Endothelial cell of umbilical vein (primary cell): ENCODE data around the gene SMC1B. TPM values are rescaled to one million over a fixed set of nuclear protein-coding genes. Genes with fewer than 3 reads are reported as not detected.

Experiments
- BruUV-seq: library from RNA; stranded (reverse); fragments of 400-500 nt; replicated peaks from 2 replicates; lab custom pipeline; 2021; lab: Mats Ljungman, UMichigan
- CTCF ChIA-PET: fragments of 300-600, 350-600 bp; sonication (Branson Sonifier 250); formaldehyde crosslinking; loops from one replicate; lab custom pipeline; 2021; ENCODE audit warnings: antibody characterized with exemption, inconsistent platforms; lab: Charles Lee
- POLR2A ChIA-PET: fragments of 300-600, 350-600 bp; sonication (Branson Sonifier 250); formaldehyde crosslinking; loops from one replicate; lab custom pipeline; 2021; ENCODE audit warnings: antibody characterized with exemption, inconsistent platforms; lab: Charles Lee
- DNase-seq: peaks from one replicate; pipeline ENCODE4 v3.0.0-alpha.2; 2011; ENCODE audit warnings: low read depth, low spot score
- FAIRE-seq: peaks from 2 replicates; lab custom pipeline; 2011; peaks lifted over from hg19 to GRCh38; lab: Jason Lieb, UNC
- H2AFZ ChIP-seq: 2 replicates; pipeline ENCODE4 v1.6.0; 2012; ENCODE audit warnings: low read depth, low read length, control low read depth, inconsistent platforms
- H3K27ac ChIP-seq: 2 replicates; pipeline ENCODE4 v1.5.1; 2011; ENCODE audit warnings: low read depth, mild to moderate bottlenecking, control low read depth, low read length, moderate library complexity; ENCODE audit not compliant: insufficient read depth
- H3K27me3 ChIP-seq, 2 experiments: 2 replicates each; pipeline versions ENCODE4 v1.6.0 to v1.6.1; 2011; ENCODE audit warnings: low read length in 2 of 2, mixed read lengths in 1 of 2; ENCODE audit not compliant: control insufficient read depth in 2 of 2, insufficient read depth in 2 of 2
- H3K36me3 ChIP-seq, 2 experiments: 2 replicates in 1 of 2; 3 replicates in 1 of 2; pipeline ENCODE4 v1.5.1; 2011; ENCODE audit warnings: low read length in 2 of 2, mild to moderate bottlenecking in 1 of 2, moderate library complexity in 1 of 2; ENCODE audit not compliant: control insufficient read depth in 2 of 2, insufficient read depth in 2 of 2; ENCODE audit errors: extremely low read depth in 1 of 2
- H3K4me1 ChIP-seq: 3 replicates; pipeline ENCODE4 v1.5.1; 2011; ENCODE audit warnings: mild to moderate bottlenecking, low read length; ENCODE audit not compliant: control insufficient read depth, insufficient read depth; ENCODE audit errors: extremely low read depth
- H3K4me2 ChIP-seq: 2 replicates; pipeline ENCODE4 v1.6.1; 2011; ENCODE audit warnings: low read length, control low read depth, mixed read lengths; ENCODE audit not compliant: insufficient read depth
- H3K4me3 ChIP-seq, 3 experiments: fragments of 200-600 bp in 1 of 3; sonication (generic), shearing (Covaris generic) in 1 of 3; replicated peaks in 1 of 3; 2 replicates each; pipeline ENCODE4 v1.5.1; 2011 to 2016; ENCODE audit warnings: control low read depth in 3 of 3, low read length in 3 of 3, mild to moderate bottlenecking in 2 of 3, inconsistent platforms in 1 of 3, low read depth in 1 of 3, moderate library complexity in 1 of 3; ENCODE audit not compliant: insufficient read depth in 1 of 3
- H3K79me2 ChIP-seq: 2 replicates; pipeline ENCODE4 v1.6.0; 2012; ENCODE audit warnings: low read length, inconsistent platforms; ENCODE audit not compliant: control insufficient read depth, insufficient read depth
- H3K9ac ChIP-seq: replicated peaks from 2 replicates; pipeline ENCODE3; 2011; ENCODE audit warnings: low read length, control low read depth; ENCODE audit not compliant: insufficient read depth; ENCODE audit errors: extremely low read depth
- H3K9me1 ChIP-seq: replicated peaks from 3 replicates; pipeline ENCODE4 v1.6.0; 2011; ENCODE audit warnings: mild to moderate bottlenecking, low read length; ENCODE audit not compliant: control insufficient read depth, insufficient read depth; ENCODE audit errors: extremely low read depth
- H3K9me3 ChIP-seq: replicated peaks from 2 replicates; pipeline ENCODE4 v1.5.1; 2012; ENCODE audit warnings: low read length, inconsistent platforms; ENCODE audit not compliant: control insufficient read depth, insufficient read depth
- H4K20me1 ChIP-seq: replicated peaks from 2 replicates; pipeline ENCODE3; 2011; ENCODE audit warnings: mild to moderate bottlenecking, low read length; ENCODE audit not compliant: control insufficient read depth, insufficient read depth; ENCODE audit errors: extremely low read depth
- EZH2 ChIP-seq: IDR thresholded peaks from 2 replicates; pipeline ENCODE4 v1.6.1; 2012; ENCODE audit warnings: borderline replicate concordance, low read depth, mild to moderate bottlenecking, moderate library complexity, low read length, inconsistent platforms; ENCODE audit not compliant: severe bottlenecking
- FOS ChIP-seq: IDR thresholded peaks from 2 replicates; pipeline ENCODE4 v1.6.1; 2011; ENCODE audit warnings: mild to moderate bottlenecking, low read length, moderate library complexity, borderline replicate concordance; ENCODE audit not compliant: insufficient read depth
- MAX ChIP-seq: IDR thresholded peaks from 2 replicates; pipeline ENCODE4 v1.6.1; 2011; ENCODE audit not compliant: insufficient read depth, insufficient read length
- MYC ChIP-seq: IDR thresholded peaks from one replicate; pipeline ENCODE4 v1.6.1; 2011; ENCODE audit warnings: mild to moderate bottlenecking, low read depth, low read length
- POLR2A ChIP-seq: IDR thresholded peaks from 2 replicates; pipeline ENCODE4 v1.6.1; 2012; ENCODE audit warnings: low read depth, mild to moderate bottlenecking, control low read depth, low read length
- POLR2AphosphoS5 ChIP-seq: IDR thresholded peaks from 2 replicates; pipeline ENCODE4 v1.6.1; 2012; ENCODE audit warnings: low read depth, mild to moderate bottlenecking, control low read depth, low read length, moderate library complexity; ENCODE audit not compliant: insufficient read depth
- dilution Hi-C: fragments of 300-500 bp; cut with MboI; formaldehyde crosslinking; loops from one replicate; pipeline ENCODE4 v1.15.0; 2019; ENCODE audit warnings: low sequenced_read_pairs; ENCODE audit not compliant: extremely low pct_ligation_motif_present
- intact Hi-C: fragments of 100-400 bp; cut with micrococcal nuclease; formaldehyde crosslinking; loops from one replicate; pipeline ENCODE4 v1.10.0; 2022
- polyA plus RNA-seq, 4 experiments: library from polyadenylated mRNA; depleted of rRNA in 3 of 4; stranded (reverse) in 3 of 4; unstranded in 1 of 4; fragments of >200 nt; gene quantifications; 2 replicates each; pipeline versions ENCODE4 v1.2.1 to v1.2.3, GENCODE V29; 2011 to 2012; ENCODE audit warnings: missing spikeins in 1 of 4
- total RNA-seq: library from RNA; stranded (reverse); gene quantifications from 2 replicates; pipeline ENCODE4 v1.2.3, GENCODE V29; 2021
- TF ChIP-seq, protein P1 (sequence below), 2 donors: IDR thresholded peaks; 1 replicate in 1 of 2; 2 replicates in 1 of 2; pipeline ENCODE4 v1.5.1; 2011; ENCODE audit warnings: low read length in 2 of 2, mild to moderate bottlenecking in 2 of 2, moderate library complexity in 2 of 2, control low read depth in 1 of 2, inconsistent platforms in 1 of 2, low read depth in 1 of 2; ENCODE audit not compliant: insufficient read depth in 1 of 2; ENCODE audit errors: extremely low read depth in 1 of 2

Gene SMC1B
- total and polyA plus RNA-seq, 2 donors (not counting 3 experiments of a cell fraction or from before 2014, with no cell fraction given) = 0.07 TPM; not detected in 1

- Histone ChIP-seq H4K20me1 (no peaks in the 10 kb centered on the region), H3K4me2 (no peak overlapping the region), H3K36me3 (no peaks in the 10 kb centered on the region), H3K9me3 (no peaks in the 10 kb centered on the region), H3K4me1 (no peaks in the 10 kb centered on the region), H3K79me2 (no peaks in the 10 kb centered on the region), H3K27ac (no peak overlapping the region), H3K9me1 (no peaks in the 10 kb centered on the region), H2AFZ (no peak overlapping the region), H3K4me3 (no peak overlapping the region), H3K27me3 (no peaks in the 10 kb centered on the region), H3K9ac (no peak overlapping the region)
- dilution Hi-C loops = no loop called here
- POLR2A ChIA-PET = no interaction called here
- no peak for DNase-seq
- no peak for FAIRE-seq
- intact Hi-C loops = no loop called here
- BruUV-seq = no TSS peak
- CTCF ChIA-PET = no interaction called here
- TF ChIP-seq, protein P1, sequence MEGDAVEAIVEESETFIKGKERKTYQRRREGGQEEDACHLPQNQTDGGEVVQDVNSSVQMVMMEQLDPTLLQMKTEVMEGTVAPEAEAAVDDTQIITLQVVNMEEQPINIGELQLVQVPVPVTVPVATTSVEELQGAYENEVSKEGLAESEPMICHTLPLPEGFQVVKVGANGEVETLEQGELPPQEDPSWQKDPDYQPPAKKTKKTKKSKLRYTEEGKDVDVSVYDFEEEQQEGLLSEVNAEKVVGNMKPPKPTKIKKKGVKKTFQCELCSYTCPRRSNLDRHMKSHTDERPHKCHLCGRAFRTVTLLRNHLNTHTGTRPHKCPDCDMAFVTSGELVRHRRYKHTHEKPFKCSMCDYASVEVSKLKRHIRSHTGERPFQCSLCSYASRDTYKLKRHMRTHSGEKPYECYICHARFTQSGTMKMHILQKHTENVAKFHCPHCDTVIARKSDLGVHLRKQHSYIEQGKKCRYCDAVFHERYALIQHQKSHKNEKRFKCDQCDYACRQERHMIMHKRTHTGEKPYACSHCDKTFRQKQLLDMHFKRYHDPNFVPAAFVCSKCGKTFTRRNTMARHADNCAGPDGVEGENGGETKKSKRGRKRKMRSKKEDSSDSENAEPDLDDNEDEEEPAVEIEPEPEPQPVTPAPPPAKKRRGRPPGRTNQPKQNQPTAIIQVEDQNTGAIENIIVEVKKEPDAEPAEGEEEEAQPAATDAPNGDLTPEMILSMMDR (IDR thresholded peaks at IDR 0.05; ENCODE audit: extremely low read depth in 1 of 2, insufficient read depth in 1 of 2, low read depth in 1 of 2, low read length in 2 of 2) = no peak
- TF ChIP-seq MYC = no peak
Measured at GRCh38 chr22:45420011-45420410, 6.6 kb upstream of the SMC1B start.

DNA sequence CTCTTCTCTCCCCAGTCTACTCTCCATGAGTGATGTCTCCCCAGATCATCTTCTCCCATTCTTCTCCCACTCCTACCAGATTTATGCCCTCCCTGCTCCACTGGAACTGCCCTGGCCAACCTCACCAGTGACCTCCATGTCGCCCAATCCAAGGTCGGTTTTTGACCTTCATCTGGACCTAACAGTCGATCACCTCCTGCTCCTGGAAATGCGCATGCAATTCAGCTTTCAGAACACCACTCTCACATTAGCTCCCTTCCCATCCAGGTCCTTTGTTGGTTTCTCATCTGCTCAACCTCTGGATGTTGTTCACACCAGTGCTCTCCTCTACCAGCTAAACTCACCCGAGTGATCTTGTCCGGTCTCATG lies 5.4 kb upstream of the SMC1B start:
- H3K79me2 ChIP-seq = no peaks in the 10 kb centered on the region
- POLR2A ChIA-PET = no interaction called here
- no peaks in the 10 kb centered on the region for H3K9me3 ChIP-seq
- CTCF ChIA-PET = no interaction called here
- H3K36me3 ChIP-seq = no peaks in the 10 kb centered on the region
- H4K20me1 ChIP-seq = no peaks in the 10 kb centered on the region
- H3K9me1 ChIP-seq = no peaks in the 10 kb centered on the region
- peaks cover under 1% of the 10 kb centered on the region for H3K4me1 ChIP-seq
- FAIRE-seq (no peak), DNase-seq (no peak)
- intact Hi-C loops = no loop called here
- H3K4me3 ChIP-seq = no peak overlapping the region
- BruUV-seq = no TSS peak
- H3K9ac ChIP-seq = no peak overlapping the region
- TF ChIP-seq FOS (no peak), POLR2AphosphoS5 (no peak), MAX (no peak), EZH2 (no peak), POLR2A (no peak)
- TF ChIP-seq, protein P1 (IDR thresholded peaks at IDR 0.05; ENCODE audit: extremely low read depth in 1 of 2, insufficient read depth in 1 of 2, low read depth in 1 of 2, low read length in 2 of 2) = no peak
- no peak overlapping the region for H3K27ac ChIP-seq
- dilution Hi-C loops = no loop called here
- H2AFZ ChIP-seq = no peak overlapping the region
- no peaks in the 10 kb centered on the region for H3K27me3 ChIP-seq
- H3K4me2 ChIP-seq = no peak overlapping the region
